ENCODE data around the gene CNNM3.

The CNNM3 gene

GRCh38 chr2:96819876-96820511 is 3.9 kb downstream of the CNNM3 start:
- DNase-seq = no peak

DNA sequence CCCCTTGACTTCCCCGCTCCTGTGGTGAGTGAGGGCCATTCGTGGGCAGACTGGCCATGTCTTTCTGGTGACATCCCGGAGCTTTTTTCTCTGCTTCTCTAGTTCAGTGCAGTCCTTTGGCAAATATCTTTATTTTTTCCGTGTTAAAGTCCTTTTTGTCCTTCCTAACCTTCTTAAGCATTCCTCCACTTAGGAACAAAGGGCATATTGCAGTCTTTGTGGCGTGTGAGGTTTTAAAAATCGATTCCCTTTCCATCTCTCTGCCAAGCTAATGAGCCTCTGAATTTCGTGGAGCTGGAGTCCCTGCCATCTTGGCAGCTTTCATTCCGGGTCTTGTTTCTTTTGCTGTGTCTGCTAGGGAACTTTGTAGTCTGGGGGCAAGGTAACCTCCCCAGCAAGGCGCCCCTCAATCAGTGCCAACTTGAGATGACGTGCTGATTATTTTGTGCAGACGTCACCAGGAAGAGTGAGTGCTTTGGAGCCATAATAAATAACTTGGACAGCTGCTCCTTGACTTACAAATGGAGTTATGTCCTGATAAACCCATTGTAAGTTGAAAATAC is 5.1 kb downstream of the CNNM3 start:
- no peak for DNase-seq

- no peak for DNase-seq
Measured at GRCh38 chr2:96822786-96823185, 6.7 kb downstream of the CNNM3 start.

- DNase-seq = no peak
Measured at GRCh38 chr2:96823198-96823597, 7.1 kb downstream of the CNNM3 start.

- no peak for DNase-seq
Measured at GRCh38 chr2:96824079-96824870, 8.2 kb downstream of the CNNM3 start.

GRCh38 chr2:96825057-96825456 is 9.0 kb downstream of the CNNM3 start:
- no peak for DNase-seq

- DNase-seq = no peak
Measured at GRCh38 chr2:96826546-96827278, 10.6 kb downstream of the CNNM3 start.

DNA sequence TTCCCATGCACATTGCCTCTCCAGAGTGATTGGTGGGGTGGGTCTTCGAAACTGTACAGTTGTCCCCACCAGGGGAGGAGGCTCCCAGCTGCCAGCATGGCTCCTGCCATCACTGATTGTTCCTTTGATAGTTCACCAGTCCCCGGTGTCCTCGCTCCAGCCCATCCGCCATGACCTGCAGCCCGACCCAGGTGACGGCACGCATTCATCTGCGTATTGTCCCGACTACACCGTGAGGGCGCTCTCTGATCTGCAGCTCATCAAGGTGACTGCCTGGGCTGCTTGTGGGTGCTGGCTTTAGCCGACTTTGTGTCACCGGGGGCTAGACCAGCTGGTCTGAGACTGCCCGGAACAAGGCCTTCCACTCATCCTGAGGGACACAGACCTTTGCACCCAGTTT is 12.4 kb downstream of the CNNM3 start:
- no peak for DNase-seq

DNA sequence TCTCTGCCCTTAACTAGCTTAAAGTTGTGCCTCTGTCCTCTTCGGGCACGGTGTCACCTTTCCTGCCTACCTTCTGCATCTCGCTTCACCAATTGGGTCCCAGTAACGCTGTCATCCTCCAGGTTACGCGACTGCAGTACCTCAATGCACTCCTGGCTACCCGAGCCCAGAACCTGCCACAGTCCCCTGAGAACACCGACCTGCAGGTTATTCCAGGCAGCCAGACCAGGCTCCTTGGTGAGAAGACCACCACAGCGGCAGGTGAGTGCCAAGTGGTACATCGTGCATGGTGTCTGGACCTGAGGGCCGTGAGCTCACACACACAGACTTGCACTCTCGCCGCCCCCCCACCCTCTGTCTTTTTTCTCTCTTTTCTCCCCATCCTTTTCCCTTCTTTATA is 12.8 kb downstream of the CNNM3 start:
- DNase-seq = no peak

DNA sequence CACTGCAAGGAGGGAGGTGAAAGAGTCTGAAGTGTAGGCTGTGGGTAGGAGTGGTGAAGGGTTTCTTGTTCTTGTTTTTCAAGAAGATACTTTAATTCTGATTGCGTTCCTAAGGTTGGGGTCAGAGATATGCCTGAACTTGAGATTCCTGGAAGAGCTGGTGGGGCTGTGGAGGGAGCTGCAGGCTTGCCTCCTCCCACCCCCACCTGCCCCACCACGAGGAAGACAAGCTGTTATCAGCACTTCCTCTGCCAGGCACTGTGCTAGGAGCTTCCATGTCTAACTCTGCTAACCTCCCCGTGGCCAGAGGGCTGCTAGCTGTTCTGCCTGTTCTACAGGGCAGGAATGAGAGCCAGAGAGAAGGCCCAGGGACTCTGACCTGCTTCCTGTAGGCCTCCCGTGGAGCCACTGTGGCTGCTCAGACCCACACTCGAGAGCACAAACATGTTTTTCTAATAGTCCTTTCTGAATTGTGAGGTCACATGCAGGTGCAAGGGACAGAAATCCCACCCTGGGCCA is 14.0 kb downstream of the CNNM3 start:
- DNase-seq = no peak

GRCh38 chr2:96831679-96832078 is 15.6 kb downstream of the CNNM3 start:
- DNase-seq = no peak

GRCh38 chr2:96832408-96832753 is 16.3 kb downstream of the CNNM3 start:
- DNase-seq = no peak

DNA sequence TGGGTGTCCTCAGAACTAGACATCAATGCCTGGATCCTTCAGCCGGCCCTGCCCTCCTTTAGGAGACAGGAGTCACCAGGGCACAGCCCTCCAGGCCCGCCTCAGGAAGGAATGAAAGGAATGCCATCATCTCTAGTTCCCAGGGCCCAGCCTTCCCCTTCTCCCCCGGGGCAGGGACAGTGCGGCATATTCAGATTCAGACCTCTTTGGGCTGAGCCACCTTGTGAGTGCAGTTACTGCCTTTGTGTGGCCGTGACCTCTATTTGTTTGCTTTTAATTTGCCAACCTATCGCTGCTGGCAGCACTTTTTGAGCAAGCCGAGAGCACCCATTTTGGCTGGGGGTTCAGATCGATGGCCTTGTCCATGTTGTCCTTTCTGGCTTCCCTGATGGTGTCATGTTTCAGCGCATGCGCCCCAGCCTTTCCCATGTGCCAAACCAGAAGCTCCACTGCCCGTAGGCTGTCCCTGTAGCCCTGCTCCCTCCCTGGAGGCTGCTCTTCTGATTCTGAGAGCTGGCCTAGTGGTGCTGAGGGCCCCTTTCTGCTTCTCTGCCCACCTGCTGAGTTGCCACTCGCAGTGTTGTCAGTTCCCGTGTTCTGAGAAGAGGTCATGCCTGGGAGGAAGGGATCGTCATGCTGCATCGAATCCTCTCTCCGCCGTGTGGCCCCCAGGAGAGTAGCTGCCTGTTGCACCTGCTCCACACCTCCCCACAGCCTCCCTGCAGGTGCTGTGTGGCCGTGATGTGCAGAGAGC is 16.9 kb downstream of the CNNM3 start:
- no peak for DNase-seq

- DNase-seq = no peak
Measured at GRCh38 chr2:96835830-96836229, 19.8 kb downstream of the CNNM3 start.

GRCh38 chr2:96837575-96837974 is 21.5 kb downstream of the CNNM3 start:
- DNase-seq = no peak

DNA sequence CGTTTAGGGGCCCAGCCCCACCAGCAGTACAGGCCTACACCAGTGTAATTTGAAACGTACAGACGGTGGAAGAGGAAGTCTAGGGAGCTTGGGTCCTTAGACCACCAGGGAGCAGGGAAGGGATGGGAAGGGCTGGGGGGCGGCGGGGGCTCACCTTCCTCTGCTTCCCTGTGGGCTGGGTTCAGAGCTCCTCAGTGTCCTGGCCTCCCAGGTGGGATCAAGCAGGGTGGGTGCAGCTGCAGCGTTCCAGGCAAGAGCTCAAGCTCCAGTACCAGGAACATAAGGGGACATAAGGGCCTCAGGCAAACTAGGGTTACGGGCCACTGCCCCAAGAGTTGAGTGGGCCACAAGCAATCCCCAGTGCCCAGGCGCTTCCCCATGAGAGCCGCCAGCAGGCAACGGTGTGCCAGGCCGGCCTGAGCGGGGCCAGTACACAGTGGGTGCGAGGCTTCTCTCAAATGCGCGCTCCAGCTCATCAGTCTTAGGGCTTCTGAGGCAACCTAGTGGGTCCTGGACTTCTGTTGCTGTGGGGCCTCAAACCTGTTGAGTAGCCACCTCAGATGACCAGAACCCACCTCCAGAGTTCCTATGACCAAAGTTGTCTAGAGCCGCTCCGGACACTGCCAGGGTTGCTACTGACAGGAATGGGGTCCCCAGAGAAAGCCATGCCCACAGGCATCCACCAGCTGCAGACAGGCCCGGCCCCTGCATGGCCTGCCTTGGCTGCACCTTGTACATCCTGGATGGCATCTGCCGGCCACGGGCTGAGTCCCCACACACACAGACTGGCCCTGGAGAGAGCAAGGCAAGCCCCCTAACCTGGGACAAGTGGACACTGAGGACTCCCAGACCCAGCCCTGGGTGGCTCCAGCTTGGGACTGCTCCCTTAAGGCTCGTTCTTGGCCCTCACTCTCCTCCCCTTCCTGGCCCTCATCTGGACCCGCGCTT is 22.6 kb downstream of the CNNM3 start:
- DNase-seq = no peak

GRCh38 chr2:96839293-96839874 is 23.3 kb downstream of the CNNM3 start:
- peak; percentile 79 for DNase-seq

- DNase-seq = no peak
Measured at GRCh38 chr2:96839875-96840850, 24.1 kb downstream of the CNNM3 start.

GRCh38 chr2:96841701-96842495 is 25.8 kb downstream of the CNNM3 start:
- no peak for DNase-seq
